Measurements from ENCODE around the gene TOMM20. TPM values are rescaled to one million over a fixed set of nuclear protein-coding genes. Genes with fewer than 3 reads are reported as not detected.
A peak's percentile ranks its signal among the peaks of the same experiment; 100 is the strongest.

The TOMM20 gene
- total RNA-seq, 1 experiment from 2014 or later = 184 TPM

DNA sequence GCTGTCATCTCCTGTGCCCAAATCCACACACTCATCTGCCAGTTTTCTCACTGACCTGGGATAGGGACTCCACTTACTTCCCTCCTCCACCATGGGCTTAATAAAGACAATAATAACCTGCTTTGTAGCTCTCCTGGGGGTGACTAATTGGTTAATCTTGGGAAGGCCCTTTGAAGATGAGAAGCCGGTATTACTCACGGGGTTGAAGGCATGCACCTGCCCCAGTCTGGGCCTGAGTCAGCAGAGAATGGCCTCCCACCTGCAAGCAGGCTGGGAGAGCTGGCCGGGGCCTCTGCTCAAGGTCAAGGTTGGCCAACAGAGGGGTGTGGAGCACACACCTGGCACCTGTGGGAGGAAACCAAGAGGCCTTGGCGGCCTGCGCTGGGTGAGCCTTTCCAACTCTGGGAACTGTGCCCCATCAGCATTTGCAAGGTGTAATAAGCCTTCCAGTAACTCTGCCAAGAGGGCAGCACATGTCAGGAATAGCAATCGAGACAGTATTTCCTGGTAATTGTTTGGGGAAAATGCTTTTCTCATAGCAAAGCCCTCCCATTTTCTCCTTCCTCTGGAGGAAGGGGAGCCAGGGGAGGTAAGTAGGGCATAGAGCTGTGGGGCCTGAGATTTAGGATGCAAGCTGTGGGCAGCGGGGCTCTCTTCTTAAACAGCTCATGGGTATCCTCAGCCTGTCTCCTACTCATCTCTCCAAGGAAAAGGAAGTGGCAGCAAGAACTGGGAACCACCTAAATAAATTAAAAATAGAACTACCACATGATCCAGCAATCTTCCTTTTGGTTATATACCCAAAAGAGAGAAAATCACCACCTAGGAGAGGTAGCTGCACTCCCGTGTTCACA is 49.0 kb downstream of the TOMM20 start (continued):
- TF ChIP-seq, protein P1, sequence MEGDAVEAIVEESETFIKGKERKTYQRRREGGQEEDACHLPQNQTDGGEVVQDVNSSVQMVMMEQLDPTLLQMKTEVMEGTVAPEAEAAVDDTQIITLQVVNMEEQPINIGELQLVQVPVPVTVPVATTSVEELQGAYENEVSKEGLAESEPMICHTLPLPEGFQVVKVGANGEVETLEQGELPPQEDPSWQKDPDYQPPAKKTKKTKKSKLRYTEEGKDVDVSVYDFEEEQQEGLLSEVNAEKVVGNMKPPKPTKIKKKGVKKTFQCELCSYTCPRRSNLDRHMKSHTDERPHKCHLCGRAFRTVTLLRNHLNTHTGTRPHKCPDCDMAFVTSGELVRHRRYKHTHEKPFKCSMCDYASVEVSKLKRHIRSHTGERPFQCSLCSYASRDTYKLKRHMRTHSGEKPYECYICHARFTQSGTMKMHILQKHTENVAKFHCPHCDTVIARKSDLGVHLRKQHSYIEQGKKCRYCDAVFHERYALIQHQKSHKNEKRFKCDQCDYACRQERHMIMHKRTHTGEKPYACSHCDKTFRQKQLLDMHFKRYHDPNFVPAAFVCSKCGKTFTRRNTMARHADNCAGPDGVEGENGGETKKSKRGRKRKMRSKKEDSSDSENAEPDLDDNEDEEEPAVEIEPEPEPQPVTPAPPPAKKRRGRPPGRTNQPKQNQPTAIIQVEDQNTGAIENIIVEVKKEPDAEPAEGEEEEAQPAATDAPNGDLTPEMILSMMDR (IDR thresholded peaks at IDR 0.05 in 2 of 3, conservative IDR thresholded peaks at IDR 0.05 in 1 of 3; ENCODE audit: borderline replicate concordance in 1 of 3, insufficient read depth in 1 of 3, low read depth in 2 of 3, low read length in 2 of 3) = 0 out of 6 replicates have a peak, but pooled peaks of 1 of the 3 experiments have one; percentile 3
- peak; percentile 64 for TF ChIP-seq RAD21 (IDR thresholded peaks at IDR 0.05; ENCODE audit: low read depth)
- TF ChIP-seq YY1 (IDR thresholded peaks at IDR 0.05; ENCODE audit: extremely low read depth, insufficient replicate concordance, low read depth, low read length) = peak; percentile 72

DNA sequence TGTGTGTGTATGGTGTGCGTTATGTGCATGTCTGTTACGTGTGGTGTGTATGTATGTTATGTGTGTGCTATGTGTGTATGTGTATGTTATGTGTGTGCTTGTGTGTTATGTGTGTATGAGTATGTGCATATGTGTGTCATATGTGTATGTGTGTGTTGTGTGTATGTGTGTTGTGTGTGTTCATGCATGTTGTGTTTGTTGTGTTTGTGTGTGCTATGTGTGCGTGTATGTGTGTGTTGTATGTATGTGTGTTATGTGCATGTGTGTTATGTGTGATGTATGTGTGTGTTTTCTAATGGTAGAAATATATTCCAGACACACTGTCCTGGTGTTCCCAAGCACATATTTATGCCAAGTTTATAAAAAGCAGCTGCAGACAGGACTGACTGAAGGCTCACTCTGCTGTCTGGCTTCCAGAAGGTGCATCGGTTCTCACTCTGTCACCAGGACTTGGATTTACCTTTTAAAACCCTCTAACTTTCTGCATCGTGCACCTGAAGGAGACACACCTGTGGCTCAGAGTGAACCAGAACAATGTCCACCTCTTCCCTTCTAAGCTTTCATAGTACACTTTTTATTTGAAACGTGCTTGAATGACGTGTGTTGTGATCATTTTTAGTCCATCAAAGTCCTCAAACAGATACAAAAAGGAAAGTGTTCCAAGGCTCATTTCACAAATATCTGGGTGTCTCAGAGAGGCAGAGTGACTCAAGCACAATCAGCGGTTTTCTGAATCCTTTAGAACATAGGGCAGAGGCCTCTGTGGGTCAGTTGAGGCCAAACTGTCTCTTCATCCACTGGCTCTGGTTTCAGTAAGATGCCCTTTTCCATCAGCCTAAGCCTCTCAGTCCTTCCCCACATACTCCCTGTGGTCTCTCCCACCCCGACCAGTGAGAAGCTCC is 49.9 kb downstream of the TOMM20 start:
- intact Hi-C loops (cut with micrococcal nuclease) = loop anchor here (2.0 to 5.0 kb wide), 2 partner anchors 82 to 356 kb away; no protein-coding TSS in a partner anchor
- H2AFZ ChIP-seq (ENCODE audit: low read depth, low read length, poor library complexity, severe bottlenecking) = no peak overlapping the region
- peak overlapping the region; percentile 46 for H3K9ac ChIP-seq (ENCODE audit: low read length)
- H3K4me3 ChIP-seq (replicated peaks in 1 of 2; ENCODE audit: low read depth in 1 of 2, low read length in 2 of 2) = peak overlapping the region in 1 of 2 experiments; percentile 29; a peak in 2 of 4 replicates
- TF ChIP-seq POLR2A (IDR thresholded peaks at IDR 0.05; ENCODE audit: borderline replicate concordance, extremely low read depth, insufficient read depth, insufficient read length) (no peak), CBX3 (IDR thresholded peaks at IDR 0.05; ENCODE audit: low read depth) (0 out of 2 replicates have a peak, but pooled peaks have one; percentile 10)
- TF ChIP-seq, protein P2, sequence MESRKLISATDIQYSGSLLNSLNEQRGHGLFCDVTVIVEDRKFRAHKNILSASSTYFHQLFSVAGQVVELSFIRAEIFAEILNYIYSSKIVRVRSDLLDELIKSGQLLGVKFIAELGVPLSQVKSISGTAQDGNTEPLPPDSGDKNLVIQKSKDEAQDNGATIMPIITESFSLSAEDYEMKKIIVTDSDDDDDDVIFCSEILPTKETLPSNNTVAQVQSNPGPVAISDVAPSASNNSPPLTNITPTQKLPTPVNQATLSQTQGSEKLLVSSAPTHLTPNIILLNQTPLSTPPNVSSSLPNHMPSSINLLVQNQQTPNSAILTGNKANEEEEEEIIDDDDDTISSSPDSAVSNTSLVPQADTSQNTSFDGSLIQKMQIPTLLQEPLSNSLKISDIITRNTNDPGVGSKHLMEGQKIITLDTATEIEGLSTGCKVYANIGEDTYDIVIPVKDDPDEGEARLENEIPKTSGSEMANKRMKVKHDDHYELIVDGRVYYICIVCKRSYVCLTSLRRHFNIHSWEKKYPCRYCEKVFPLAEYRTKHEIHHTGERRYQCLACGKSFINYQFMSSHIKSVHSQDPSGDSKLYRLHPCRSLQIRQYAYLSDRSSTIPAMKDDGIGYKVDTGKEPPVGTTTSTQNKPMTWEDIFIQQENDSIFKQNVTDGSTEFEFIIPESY (IDR thresholded peaks at IDR 0.05; ENCODE audit: extremely low read depth, insufficient replicate concordance, low read length) = no peak
- no peaks in the 10 kb centered on the region for H3K9me2 ChIP-seq (ENCODE audit: insufficient read depth)
- DNase-seq (ENCODE audit: low read depth, low spot score) (peak; percentile 33), ATAC-seq (peak; percentile 52)
- no TSS peak for BruUV-seq (replicated peaks)
- no peaks in the 10 kb centered on the region; the same call in 1 of the 2 replicates for H3K27me3 ChIP-seq (ENCODE audit: insufficient read depth, low read length)
- peaks cover 0 to 4% of the 10 kb centered on the region in 2 experiments; a peak in 1 of 4 replicates for H3K9me3 ChIP-seq (ENCODE audit: control insufficient read depth in 1 of 2, insufficient read depth in 1 of 2, low read depth in 1 of 2, low read length in 2 of 2)
- ChIA-PET RAD21 (ENCODE audit: low non-redundant PET in 1 of 2, low total read pairs in 2 of 2, uncharacterized antibody in 2 of 2, unreplicated experiment in 2 of 2) (interaction anchor here (1.0 to 1.6 kb wide), 3 partner anchors 11 to 467 kb away, joined by 3 to 6 read pairs (median 5); no protein-coding TSS in a partner anchor), CTCF (interaction anchor here (1.7 kb wide), 1 partner anchor 579 kb away, joined by 9 read pairs; no protein-coding TSS in a partner anchor), POLR2A (interaction anchor here (1.1 to 2.1 kb wide), 2 partner anchors 467 to 475 kb away, joined by 3 to 7 read pairs; no protein-coding TSS in a partner anchor)
- H3K36me3 ChIP-seq (ENCODE audit: control insufficient read depth in 1 of 2, insufficient read depth in 2 of 2, low read length in 2 of 2) = no peaks in the 10 kb centered on the region
- H3K27ac ChIP-seq (ENCODE audit: low read depth, low read length) = peak overlapping the region; percentile 7; the same call in 1 of the 2 replicates
- H4K20me1 ChIP-seq (ENCODE audit: insufficient read depth) = no peaks in the 10 kb centered on the region
- H3K4me2 ChIP-seq (ENCODE audit: low read length) = peak overlapping the region; percentile 77
- H3K4me1 ChIP-seq (ENCODE audit: control insufficient read depth in 1 of 2, insufficient read depth in 2 of 2, low read length in 2 of 2) = peaks cover 22 to 50% of the 10 kb centered on the region in 2 experiments
- H3K79me2 ChIP-seq (ENCODE audit: insufficient read depth, low read length) = no peaks in the 10 kb centered on the region
